ENCODE measurements around the gene PTPRD.

Gene PTPRD

GRCh38 chr9:8389531-8389930 lies 2223.3 kb downstream of the PTPRD start:
- TF ChIP-seq CTCF (conservative IDR thresholded peaks at IDR 0.05; ENCODE audit: low read depth, low read length) = no peak
- Histone ChIP-seq H3K4me2 (no peak overlapping the region), H3K36me3 (ENCODE audit: insufficient read depth) (no peaks in the 10 kb centered on the region)

DNA sequence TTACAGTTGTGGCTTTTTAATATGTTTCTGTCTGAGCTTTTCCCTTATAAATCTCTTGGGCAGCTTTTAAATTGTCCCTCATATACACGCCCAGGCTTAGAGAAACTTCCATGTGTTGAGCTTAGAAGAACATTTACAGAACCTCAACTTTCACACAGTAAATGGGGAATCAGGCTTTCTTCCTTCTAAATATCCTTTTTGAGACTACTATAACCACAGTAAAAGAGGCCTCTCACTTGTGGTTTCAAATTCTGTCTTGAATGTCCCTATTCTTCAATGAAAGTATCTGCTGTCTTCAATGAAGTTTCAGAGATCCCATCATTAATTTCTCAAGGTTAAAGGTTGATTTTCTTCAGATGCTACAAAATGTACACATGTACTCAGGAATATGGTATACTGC lies 2224.7 kb downstream of the PTPRD start:
- H3K79me2 ChIP-seq (ENCODE audit: insufficient read depth, low read depth) = no peaks in the 10 kb centered on the region
- no peaks in the 10 kb centered on the region for H3K36me3 ChIP-seq (ENCODE audit: insufficient read depth)
- H3K27me3 ChIP-seq (ENCODE audit: insufficient read depth, low read depth) = no peaks in the 10 kb centered on the region
- no peak overlapping the region for H3K4me2 ChIP-seq
- no peak overlapping the region for H2AFZ ChIP-seq (ENCODE audit: low read depth)
- no peak overlapping the region for H3K9ac ChIP-seq
- no peak overlapping the region for H3K27ac ChIP-seq
- no peak for TF ChIP-seq CTCF (conservative IDR thresholded peaks at IDR 0.05; ENCODE audit: low read depth, low read length)
- no peak overlapping the region for H3K4me3 ChIP-seq (IDR thresholded peaks at IDR 0.05; ENCODE audit: insufficient read depth, low read depth, low read length)
- peaks cover 8% of the 10 kb centered on the region for H3K4me1 ChIP-seq (ENCODE audit: low read depth, poor library complexity, severe bottlenecking)
- H4K20me1 ChIP-seq (ENCODE audit: insufficient read depth) = no peaks in the 10 kb centered on the region

More at GRCh38 chr9:8389531-8389930, 2223.3 kb downstream of the PTPRD start:
- H3K79me2 ChIP-seq (ENCODE audit: insufficient read depth, low read depth) = no peaks in the 10 kb centered on the region
- H3K4me3 ChIP-seq (IDR thresholded peaks at IDR 0.05; ENCODE audit: insufficient read depth, low read depth, low read length) = no peak overlapping the region
- H3K4me1 ChIP-seq (ENCODE audit: low read depth, poor library complexity, severe bottlenecking) = peaks cover 8% of the 10 kb centered on the region
- H3K9ac ChIP-seq = no peak overlapping the region
- H4K20me1 ChIP-seq (ENCODE audit: insufficient read depth) = no peaks in the 10 kb centered on the region
- H3K27ac ChIP-seq = no peak overlapping the region
- H3K27me3 ChIP-seq (ENCODE audit: insufficient read depth, low read depth) = no peaks in the 10 kb centered on the region
- H2AFZ ChIP-seq (ENCODE audit: low read depth) = no peak overlapping the region

DNA sequence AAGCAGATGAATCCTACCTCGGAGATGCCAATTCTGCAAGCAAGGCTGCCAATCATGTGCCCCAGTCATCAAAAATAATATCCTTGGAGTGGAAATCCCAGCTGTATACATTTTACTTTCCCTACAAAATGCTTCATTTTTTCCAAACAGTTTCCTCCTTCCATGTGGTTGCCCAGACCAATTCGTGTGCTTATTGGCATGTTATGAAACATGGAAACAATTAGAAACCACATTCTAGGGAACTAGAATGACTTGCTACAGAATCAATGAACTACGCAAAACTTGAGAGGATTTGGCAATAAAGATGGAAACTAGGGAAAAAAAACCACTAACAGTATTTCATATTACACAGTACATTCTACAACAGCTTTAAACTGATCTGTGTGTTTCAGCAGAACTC lies 2228.7 kb downstream of the PTPRD start:
- Histone ChIP-seq H3K4me3 (IDR thresholded peaks at IDR 0.05; ENCODE audit: insufficient read depth, low read depth, low read length) (no peak overlapping the region), H2AFZ (ENCODE audit: low read depth) (no peak overlapping the region), H3K27ac (no peak overlapping the region), H4K20me1 (ENCODE audit: insufficient read depth) (no peaks in the 10 kb centered on the region), H3K27me3 (ENCODE audit: insufficient read depth, low read depth) (no peaks in the 10 kb centered on the region), H3K4me2 (no peak overlapping the region), H3K36me3 (ENCODE audit: insufficient read depth) (no peaks in the 10 kb centered on the region), H3K9ac (no peak overlapping the region), H3K79me2 (ENCODE audit: insufficient read depth, low read depth) (no peaks in the 10 kb centered on the region), H3K4me1 (ENCODE audit: low read depth, poor library complexity, severe bottlenecking) (peaks cover 8% of the 10 kb centered on the region)
- no peak for TF ChIP-seq CTCF (conservative IDR thresholded peaks at IDR 0.05; ENCODE audit: low read depth, low read length)

- no peaks in the 10 kb centered on the region for H4K20me1 ChIP-seq (ENCODE audit: insufficient read depth)
- no peak overlapping the region for H3K27ac ChIP-seq
- H3K27me3 ChIP-seq (ENCODE audit: insufficient read depth, low read depth) = no peaks in the 10 kb centered on the region
- H3K9ac ChIP-seq = no peak overlapping the region
- H3K36me3 ChIP-seq (ENCODE audit: insufficient read depth) = no peaks in the 10 kb centered on the region
- H2AFZ ChIP-seq (ENCODE audit: low read depth) = no peak overlapping the region
- no peak overlapping the region for H3K4me3 ChIP-seq (IDR thresholded peaks at IDR 0.05; ENCODE audit: insufficient read depth, low read depth, low read length)
- H3K4me1 ChIP-seq (ENCODE audit: low read depth, poor library complexity, severe bottlenecking) = peaks cover 2% of the 10 kb centered on the region
- no peaks in the 10 kb centered on the region for H3K79me2 ChIP-seq (ENCODE audit: insufficient read depth, low read depth)
- no peak overlapping the region for H3K4me2 ChIP-seq
- no peak for TF ChIP-seq CTCF (conservative IDR thresholded peaks at IDR 0.05; ENCODE audit: low read depth, low read length)
These were observed 2229.8 kb downstream of the PTPRD start for GRCh38 chr9:8382777-8383527.

Data from KMS-11 (cell line).